Adrenal gland (tissue), 12 donors: ENCODE measurements around the gene CHAMP1. TPM values are rescaled to one million over a fixed set of nuclear protein-coding genes. Genes with fewer than 3 reads are reported as not detected.
"Not testable (repeated sequence)": the region's sequence is repeated elsewhere in the genome, so short reads cannot be mapped to it uniquely, and the experiment has no call there.

Source experiments
- DNase-seq, 7 donors: peaks; one replicate each; pipeline ENCODE4 v3.0.0-alpha.2; 2019 to 2020
- H3K27ac ChIP-seq, 5 donors: fragments of 200-600 bp; sonication (generic) in 4 of 5; 1 replicate in 3 of 5; 2 replicates in 2 of 5; pipeline versions ENCODE4 v1.5.1 to v1.8.0; 2016 to 2020; ENCODE audit warnings: mild to moderate bottlenecking in 1 of 5
- H3K27me3 ChIP-seq: fragments of 200-600 bp; 2 replicates; pipeline ENCODE4 v1.8.0; 2021
- H3K36me3 ChIP-seq, 2 donors: fragments of 200-600 bp; replicated peaks in 1 of 2; 1 replicate in 1 of 2; 2 replicates in 1 of 2; pipeline versions ENCODE4 v1.5.1 to v1.8.0; 2018 to 2022
- H3K4me1 ChIP-seq, 2 donors: fragments of 200-600 bp; replicated peaks in 1 of 2; 1 replicate in 1 of 2; 2 replicates in 1 of 2; pipeline versions ENCODE4 v1.5.1 to v1.8.0; 2018 to 2021
- H3K4me3 ChIP-seq, 4 donors: fragments of 200-600 bp; sonication (generic) in 3 of 4; one replicate each; pipeline ENCODE4 v1.5.1; 2016 to 2018
- H3K9me3 ChIP-seq, 3 donors: fragments of 200-600 bp; sonication (generic) in 1 of 3; replicated peaks in 1 of 3; 1 replicate in 2 of 3; 2 replicates in 1 of 3; pipeline versions ENCODE4 v1.5.1 to v1.8.0; 2016 to 2021
- CTCF ChIP-seq, 6 experiments: fragments of 450-650 bp in 4 of 6; fragments of 200-600 bp in 2 of 6; sonication (generic) in 1 of 6; IDR thresholded peaks; 1 replicate in 5 of 6; 2 replicates in 1 of 6; pipeline versions ENCODE4 v1.5.1 to v1.8.0; 2016 to 2021; ENCODE audit warnings: antibody characterized with exemption in 6 of 6, mild to moderate bottlenecking in 2 of 6, moderate library complexity in 1 of 6
- POLR2A ChIP-seq, 2 donors: fragments of 450-650 bp; IDR thresholded peaks; one replicate each; pipeline ENCODE4 v1.6.1; 2017; ENCODE audit warnings: antibody characterized with exemption in 2 of 2, mild to moderate bottlenecking in 2 of 2, moderate library complexity in 1 of 2
- WGBS, 4 donors: extraction: QIAGEN DNeasy Blood & Tissue Kit in 2 of 4; methylation state at CpG; one replicate each; pipeline versions ENCODE4 v1.1.5 to v1.1.7; 2013 to 2017; 5-methylcytosine and 5-hydroxymethylcytosine counted together
- intact Hi-C, 2 donors: fragments of 100-400 bp; cut with DNase I; formaldehyde crosslinking; loops; one replicate each; pipeline versions ENCODE4 v1.14.1 to v1.15.0; 2022 to 2023
- polyA plus RNA-seq, 3 donors: library from polyadenylated mRNA; stranded (reverse); fragments of 200-250 nt in 2 of 3; fragments of 350-450 nt in 1 of 3; fragmentation: Illumina TruSeq in 1 of 3; extraction: RNeasy Lipid Tissue Mini Kit (QIAGEN cat#74804) in 1 of 3; gene quantifications; one replicate each; pipeline ENCODE4 v1.2.3, GENCODE V29; 2013 to 2014
- total RNA-seq, 9 donors: library from RNA; depleted of rRNA in 4 of 9; stranded (reverse); fragments of >200 nt in 4 of 9; fragments of 120-200 nt in 1 of 9; fragmentation: NEBNext Ultra II Directional in 1 of 9; extraction: Animal tissue kit (Norgen Biotek cat#: 25700) in 1 of 9; gene quantifications; one replicate each; pipeline versions ENCODE4 v1.1.0 to v1.2.4, GENCODE V29; 2013 to 2023
- donor health status: healthy with polysubstance abuse.
- donor health status: Bipolar disorder and iron deficiency.
- donor health status: DM: yes; HTN: yes; CAD: no.
- donor health status: DM: no; HTN: no; CAD: no.
- donor health status: DM: no; HTN: no; CAD: no.
- donor health status: DM: yes; HTN: yes; CAD: no.

CHAMP1 gene
- total and polyA plus RNA-seq, 12 donors = 3.8 to 23.9 (median 19.4) TPM

GRCh38 chr13:114334305-114335053 lies 20.2 kb downstream of the CHAMP1 start:
- no peak overlapping the region for H3K4me3 ChIP-seq
- no peak for DNase-seq
- no peaks in the 10 kb centered on the region for H3K9me3 ChIP-seq
- WGBS, 4 donors = 62 to 76% (median 73%) methylated on average over 5 of the region's 5 CpGs
- H3K36me3 ChIP-seq = no peaks in the 10 kb centered on the region
- H3K27me3 ChIP-seq = no peaks in the 10 kb centered on the region
- H3K4me1 ChIP-seq = no peaks in the 10 kb centered on the region
- intact Hi-C loops = no loop called here
- TF ChIP-seq CTCF (IDR thresholded peaks at IDR 0.05) (no peak), POLR2A (IDR thresholded peaks at IDR 0.05) (no peak)
- no peak overlapping the region for H3K27ac ChIP-seq

- WGBS, 4 donors = 67 to 86% (median 79%) methylated on average over 1 of the region's 1 CpG
- DNase-seq, H3K27ac ChIP-seq, H3K36me3 ChIP-seq, H3K4me1 ChIP-seq, H3K27me3 ChIP-seq, H3K4me3 ChIP-seq, H3K9me3 ChIP-seq, intact Hi-C loops: not testable (repeated sequence)
Observed at GRCh38 chr13:114336457-114336856, 22.2 kb downstream of the CHAMP1 start.

DNA sequence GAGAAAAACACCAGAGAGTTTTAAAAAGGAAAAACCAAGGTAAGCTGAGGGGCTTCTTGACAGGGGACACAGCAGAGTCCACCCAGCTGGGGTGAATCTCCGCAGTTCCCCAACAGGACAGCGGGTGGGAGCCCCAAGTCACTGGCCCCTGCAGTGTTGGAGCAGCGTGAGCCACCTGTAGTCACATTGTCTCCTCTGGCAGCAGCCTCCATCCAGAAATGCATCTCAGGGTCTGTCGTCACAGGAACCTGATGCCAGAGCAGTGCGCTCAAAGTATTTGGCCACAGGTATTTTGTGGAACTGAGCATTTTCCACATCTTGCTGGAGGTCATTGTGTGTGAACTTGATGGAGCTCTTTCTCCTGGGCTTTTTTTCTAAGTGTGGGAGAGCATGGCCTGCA lies 24.7 kb downstream of the CHAMP1 start:
- H3K27me3 ChIP-seq = no peaks in the 10 kb centered on the region
- H3K9me3 ChIP-seq = no peaks in the 10 kb centered on the region
- no peak overlapping the region for H3K27ac ChIP-seq
- intact Hi-C loops = no loop called here
- DNase-seq = no peak
- WGBS, 4 donors = 79 to 91% (median 88%) methylated on average over 5 of the region's 5 CpGs
- H3K4me1 ChIP-seq = no peaks in the 10 kb centered on the region
- TF ChIP-seq POLR2A (IDR thresholded peaks at IDR 0.05) (no peak), CTCF (IDR thresholded peaks at IDR 0.05) (no peak)
- no peak overlapping the region for H3K4me3 ChIP-seq
- H3K36me3 ChIP-seq = no peaks in the 10 kb centered on the region

DNA sequence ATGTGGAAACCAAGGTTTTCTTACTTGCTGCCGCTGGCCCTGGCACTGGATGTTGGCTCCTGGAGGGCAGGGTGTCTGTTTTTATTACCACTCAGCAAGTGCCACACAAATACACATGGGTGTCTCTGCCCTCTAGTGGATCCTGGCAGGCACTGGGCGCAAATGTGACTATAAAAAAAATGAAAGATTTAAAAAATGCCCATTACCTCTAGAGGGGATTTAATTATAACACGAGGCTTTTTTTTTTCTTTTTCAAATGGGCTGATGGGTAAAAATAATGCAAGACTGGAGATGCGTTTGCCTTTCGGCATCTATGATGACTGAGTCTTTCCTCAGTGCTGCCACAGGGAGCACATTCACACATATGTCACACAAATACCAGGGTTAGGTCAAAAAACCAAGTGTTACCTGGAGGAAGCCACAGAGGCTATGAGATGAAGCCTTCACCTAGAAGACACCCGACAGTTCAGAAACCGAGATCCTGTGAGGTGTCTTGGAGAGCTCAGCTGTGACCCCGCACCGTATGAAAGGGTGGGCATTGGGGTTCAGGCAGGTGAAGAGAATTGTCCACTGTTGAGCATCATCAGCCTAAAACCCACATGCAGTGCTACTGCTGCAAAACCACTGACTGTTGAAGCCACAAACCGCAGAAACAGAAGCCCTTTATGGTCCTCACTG lies 25.7 kb downstream of the CHAMP1 start:
- intact Hi-C loops = no loop called here

More for the DNA sequence above, 25.7 kb downstream of the CHAMP1 start:
- Histone ChIP-seq H3K4me3 (no peak overlapping the region), H3K4me1 (no peaks in the 10 kb centered on the region), H3K27ac (no peak overlapping the region), H3K36me3 (no peaks in the 10 kb centered on the region), H3K9me3 (no peaks in the 10 kb centered on the region), H3K27me3 (no peaks in the 10 kb centered on the region)
- DNase-seq = peak in 6 of 7 donors; percentile 54 to 71 (median 60)
- TF ChIP-seq CTCF (IDR thresholded peaks at IDR 0.05) (peak; percentile 51 to 70 (median 60)), POLR2A (IDR thresholded peaks at IDR 0.05) (no peak)
- WGBS, 4 donors = 36 to 47% (median 44%) methylated on average over 10 of the region's 10 CpGs
